Renal pelvis (tissue), 4 donors: ENCODE data around the gene TCERG1L. TPM values are rescaled to one million over a fixed set of nuclear protein-coding genes. Genes with fewer than 3 reads are reported as not detected.

Source experiments
- DNase-seq: peaks from one replicate; pipeline ENCODE4 v3.0.0-alpha.2; 2013
- polyA plus RNA-seq, 3 donors: library from polyadenylated mRNA; unstranded; fragments of 120-200 nt; gene quantifications; one replicate each; pipeline ENCODE4 v1.2.1, GENCODE V29; 2013; ENCODE audit not compliant: insufficient read length in 3 of 3

Gene TCERG1L
- polyA plus RNA-seq, 3 donors = 1.3 to 2.6 (median 2.0) TPM

DNA sequence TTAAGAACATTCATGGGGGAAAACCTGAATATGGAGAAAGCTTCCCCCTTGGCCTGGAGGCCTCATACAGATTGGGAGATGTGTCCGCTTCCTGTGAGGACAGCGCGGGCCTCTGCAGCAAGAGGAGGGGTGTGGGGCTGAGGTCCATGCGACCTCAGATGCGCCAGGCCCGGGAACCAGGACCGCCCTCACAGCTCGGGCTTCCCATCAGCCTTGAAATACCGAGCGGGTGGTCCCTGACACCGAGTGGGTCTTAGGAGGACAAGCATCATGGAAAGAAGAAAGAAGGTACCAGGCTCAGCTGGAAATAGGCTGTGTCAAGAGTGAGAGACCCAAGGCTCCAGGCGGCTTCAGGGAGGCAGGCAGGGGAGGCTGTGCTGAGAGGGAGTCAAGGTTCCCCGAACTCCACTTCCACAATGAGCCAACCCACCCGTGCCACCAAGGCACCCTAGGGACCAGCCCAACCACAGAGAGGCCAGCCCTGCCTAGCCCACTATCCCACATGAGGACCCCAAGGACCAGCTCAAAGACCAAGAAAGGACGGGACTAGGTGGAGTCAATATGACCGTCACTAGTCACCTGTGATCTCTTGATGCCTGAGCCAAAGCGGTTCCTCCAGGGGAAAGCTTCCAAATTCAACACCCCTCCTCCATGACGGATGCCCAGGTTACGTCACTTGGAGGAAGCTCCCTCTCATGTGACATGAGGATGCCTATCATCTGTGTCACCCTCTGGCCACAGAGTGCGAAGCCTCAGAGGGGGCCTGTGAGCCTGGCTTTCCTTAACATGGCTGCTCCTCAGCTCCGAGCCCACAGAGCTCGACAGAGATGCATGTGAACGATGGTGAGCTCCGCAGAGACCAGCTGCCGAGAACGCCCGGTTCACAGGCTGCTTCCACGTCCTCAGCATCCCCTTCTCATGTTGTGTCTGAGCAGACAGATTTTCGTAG is 103.7 kb downstream of the TCERG1L start:
- DNase-seq = no peak

- DNase-seq = no peak
Observed at GRCh38 chr10:131207176-131207575, 104.3 kb downstream of the TCERG1L start.

- no peak for DNase-seq
Observed at GRCh38 chr10:131206111-131206995, 105.2 kb downstream of the TCERG1L start.

DNA sequence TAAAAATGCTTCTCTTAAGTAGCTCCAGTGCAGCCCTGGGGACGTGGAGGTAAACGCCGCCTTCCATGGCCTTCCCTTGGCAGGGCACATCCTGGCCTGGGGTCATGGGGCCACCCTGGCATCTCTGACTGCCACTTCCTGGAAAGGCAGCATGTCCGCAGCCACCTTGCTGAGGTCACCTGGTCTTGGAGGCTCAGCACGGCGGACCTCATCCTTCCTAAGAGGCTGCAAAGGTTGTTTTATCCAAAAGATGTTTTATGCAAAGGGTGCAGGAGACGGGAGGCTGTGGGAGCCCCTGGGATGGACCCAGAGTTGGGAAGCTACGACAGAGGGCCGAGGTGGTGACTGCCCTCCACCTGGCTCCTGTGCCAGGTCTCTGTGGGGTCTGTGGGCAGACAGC is 106.0 kb downstream of the TCERG1L start:
- no peak for DNase-seq

DNA sequence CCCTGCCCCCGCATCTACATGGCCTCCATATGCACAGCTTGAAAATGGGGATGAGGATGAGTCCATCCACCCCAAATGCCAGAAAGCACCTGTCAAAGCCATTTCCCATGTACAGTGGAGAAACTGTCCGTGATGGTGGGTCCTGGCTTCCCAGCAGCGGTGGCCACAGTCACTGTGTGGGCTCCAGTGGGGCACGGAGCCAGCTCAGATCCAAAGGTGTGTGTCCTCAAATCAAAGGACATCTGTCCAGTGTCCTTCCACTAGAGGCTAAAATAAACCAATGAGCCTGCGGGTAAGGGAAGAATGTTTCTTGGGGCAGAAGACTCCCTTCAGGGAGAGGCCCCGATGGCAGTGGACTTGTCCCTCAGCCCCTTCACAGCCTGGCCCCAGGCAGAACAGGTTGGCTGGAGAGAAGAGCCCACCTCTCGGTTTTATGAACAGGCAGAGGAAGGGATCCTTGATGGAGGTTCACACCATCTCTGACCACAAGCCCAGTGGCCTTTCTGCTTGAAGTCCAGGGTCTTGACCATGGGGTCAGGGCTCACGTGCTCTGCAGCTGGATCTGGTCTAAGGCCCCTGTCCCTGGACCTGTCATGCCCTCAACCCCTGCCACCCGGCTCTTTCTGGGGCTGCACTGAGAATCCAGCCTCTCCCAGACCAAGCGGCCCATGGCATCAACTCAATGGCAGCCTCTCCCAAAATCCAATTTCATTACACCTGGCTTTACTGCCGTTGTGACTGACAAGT is 106.9 kb downstream of the TCERG1L start:
- DNase-seq = no peak

- DNase-seq = no peak
Observed at GRCh38 chr10:131203456-131204357, 107.8 kb downstream of the TCERG1L start.

GRCh38 chr10:131202990-131203389 is 108.5 kb downstream of the TCERG1L start:
- DNase-seq = no peak

DNA sequence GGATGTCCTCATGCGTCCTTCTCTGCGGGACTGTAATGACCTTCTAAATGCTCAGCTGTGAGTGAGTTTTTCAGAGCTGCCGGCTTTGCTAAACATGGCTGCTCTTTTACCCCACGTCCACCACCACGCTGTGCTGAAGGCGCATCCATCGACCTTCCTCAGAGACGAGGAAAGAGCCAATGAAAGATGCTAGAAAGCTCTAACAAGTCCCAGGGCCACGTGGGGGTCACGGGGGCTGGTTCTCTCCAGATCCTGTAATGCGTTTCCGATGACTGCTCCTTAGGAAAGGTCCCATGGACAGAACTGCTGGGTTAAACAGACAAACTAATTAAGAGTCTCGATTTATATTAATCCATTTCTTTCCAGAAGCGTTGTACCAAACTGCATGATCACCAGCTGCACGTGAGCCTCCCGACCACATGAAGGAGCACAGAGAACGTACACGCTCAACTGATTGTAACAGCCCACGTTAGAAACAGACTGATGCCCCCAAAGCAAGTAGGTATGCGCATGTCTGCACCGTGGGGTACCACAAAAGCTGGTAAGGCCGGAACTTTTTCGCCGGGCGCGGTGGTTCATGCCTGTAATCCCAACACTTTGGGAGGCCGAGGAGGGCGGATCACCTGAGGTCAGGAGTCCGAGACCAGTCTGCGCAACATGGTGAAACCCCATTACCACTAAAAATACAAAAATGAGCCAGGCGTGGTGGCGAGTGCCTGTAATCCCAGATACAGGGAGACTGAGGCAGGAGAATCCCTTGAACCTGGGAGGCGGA is 109.6 kb downstream of the TCERG1L start:
- DNase-seq = no peak

GRCh38 chr10:131200856-131201470 is 110.6 kb downstream of the TCERG1L start:
- DNase-seq = no peak

- DNase-seq = no peak
Observed at GRCh38 chr10:131199646-131200045, 111.9 kb downstream of the TCERG1L start.

GRCh38 chr10:131198843-131199242 is 112.7 kb downstream of the TCERG1L start:
- DNase-seq = no peak

DNA sequence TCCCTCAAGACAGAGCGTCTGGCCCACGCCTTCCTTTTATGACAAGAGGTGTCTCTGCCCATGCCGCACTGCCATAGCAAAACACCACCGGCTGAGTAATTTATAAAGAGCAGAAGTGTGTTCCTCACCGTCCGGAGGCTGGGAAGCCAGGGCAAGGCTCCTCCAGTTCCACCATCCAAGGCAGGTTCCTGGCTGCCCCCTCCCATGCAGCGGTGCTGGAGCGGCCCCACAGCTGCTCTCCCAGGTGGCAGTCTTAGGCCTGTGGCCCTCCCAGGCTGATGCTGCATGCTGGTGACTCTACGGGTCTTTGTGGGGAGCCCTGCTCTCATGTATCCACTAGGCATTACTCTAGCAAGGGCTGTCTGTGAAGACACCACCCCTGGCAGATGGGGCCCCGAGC is 113.1 kb downstream of the TCERG1L start:
- DNase-seq = no peak

DNA sequence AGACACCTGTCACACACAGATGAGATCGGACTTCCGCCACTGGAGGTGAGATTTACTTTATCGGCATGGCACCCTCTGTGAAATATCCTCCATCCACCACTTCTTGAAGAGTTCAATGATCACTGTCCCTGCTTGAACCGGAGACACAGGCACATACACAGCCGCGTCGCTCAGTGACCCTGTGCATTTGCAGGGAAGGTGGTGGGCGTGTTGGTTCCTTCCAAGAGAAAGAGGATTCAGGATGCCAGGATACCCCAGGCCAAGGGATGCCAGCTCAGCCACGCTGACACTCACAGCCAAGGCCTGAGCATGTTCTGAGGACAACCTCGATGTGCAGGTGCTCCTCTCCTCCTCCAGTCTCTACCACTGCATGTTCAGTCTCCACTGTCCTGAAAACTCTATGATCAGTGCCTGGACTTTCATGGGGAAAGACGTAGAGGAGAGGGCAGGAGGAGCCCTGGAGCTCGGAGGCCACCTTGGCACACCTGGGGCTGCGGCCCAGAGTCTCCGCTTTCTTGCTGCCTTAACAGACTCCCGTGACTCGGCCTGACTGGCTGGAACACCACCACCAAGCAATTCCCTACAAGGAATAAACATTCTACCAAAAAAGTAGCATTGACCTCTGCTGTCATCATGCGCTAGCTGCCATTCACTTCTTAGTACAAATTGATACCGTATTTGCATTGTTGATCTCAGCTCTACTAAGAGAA is 115.2 kb downstream of the TCERG1L start:
- DNase-seq = no peak

DNA sequence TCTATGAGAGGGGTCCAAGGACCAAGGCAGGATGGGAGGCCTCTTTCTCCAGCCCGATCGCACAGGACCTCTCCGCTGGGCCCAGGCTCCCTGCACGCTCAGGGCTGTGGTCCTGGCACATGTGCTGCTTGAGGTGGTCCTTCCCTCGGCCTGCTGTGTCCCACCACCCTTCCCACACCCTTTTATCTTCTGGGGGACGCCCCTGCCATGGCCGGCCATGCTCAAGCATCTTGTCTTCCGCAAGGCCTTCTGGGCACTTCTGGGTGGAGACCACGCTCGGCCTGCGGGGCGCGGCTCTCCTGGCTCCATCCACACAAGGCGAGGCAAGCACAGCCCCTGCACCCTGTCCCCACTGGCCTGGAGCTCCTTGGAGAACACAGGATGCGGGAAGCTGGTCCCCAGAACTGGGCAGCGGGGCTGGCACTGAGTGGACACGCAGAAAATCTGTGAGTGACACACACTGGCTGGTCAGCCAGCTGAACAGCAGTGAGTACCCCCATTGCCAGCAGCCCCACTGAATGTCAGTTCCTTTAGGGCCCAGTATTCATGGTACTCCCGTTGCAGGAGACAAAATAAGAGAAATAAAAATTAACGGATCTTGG is 115.9 kb downstream of the TCERG1L start:
- no peak for DNase-seq

- no peak for DNase-seq
Observed at GRCh38 chr10:131195116-131195515, 116.4 kb downstream of the TCERG1L start.

- no peak for DNase-seq
Observed at GRCh38 chr10:131193923-131194322, 117.6 kb downstream of the TCERG1L start.

- DNase-seq = no peak
Observed at GRCh38 chr10:131188494-131188893, 123.0 kb downstream of the TCERG1L start.

DNA sequence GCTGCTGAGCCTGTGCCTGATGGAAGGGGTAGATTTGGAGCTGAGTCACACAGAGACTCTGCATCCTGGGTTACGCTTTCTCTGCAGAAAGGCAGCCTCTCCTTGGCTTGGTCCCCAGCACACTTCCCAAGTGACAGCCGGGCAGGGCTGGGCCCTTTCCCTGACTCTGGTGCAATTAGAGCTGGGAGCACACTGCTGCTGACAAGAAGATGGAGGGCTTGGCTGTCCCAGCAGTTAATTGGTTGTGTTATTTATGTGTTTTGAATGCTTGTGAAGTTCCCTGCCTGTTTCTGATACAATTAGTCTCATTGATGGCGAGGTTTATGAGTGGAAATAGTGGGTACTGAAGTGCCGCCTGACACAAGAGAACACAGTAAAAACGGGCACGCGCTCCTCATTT is 123.6 kb downstream of the TCERG1L start:
- DNase-seq = peak; percentile 50
